ENCODE measurements around the gene XBP1. TPM values are rescaled to one million over a fixed set of nuclear protein-coding genes. Genes with fewer than 3 reads are reported as not detected.

Gene XBP1
- total and polyA plus RNA-seq, 10 of the 15 experiments (the other 5 are each of a cell fraction or from before 2014, with no cell fraction given): 44.5 to 313 (median 149) TPM

Small RNA genes lying within 50 kb of the gene (small RNA-seq; reads per million reads assigned to genes)
- not detected for gene Z93930.1

Other genes starting within 250 kb of the XBP1 start
- gene TTC28, start 120.7 kb downstream of the XBP1 start, total RNA-seq (2014; rRNA removed): 2.1 and 3.0 TPM in 2 replicates
- gene TTC28, start 120.7 kb downstream of the XBP1 start, total RNA-seq (2014; rRNA removed; fragmentation: Illumina TruSeq; extraction: Trizol): 1.3 and 1.6 TPM in 2 replicates
- gene TTC28, start 120.7 kb downstream of the XBP1 start, total RNA-seq (2021): 5.8 and 8.4 TPM in 2 replicates
- gene TTC28, start 120.7 kb downstream of the XBP1 start, polyA plus RNA-seq (2011; rRNA removed): 0.12 and 0.15 TPM in 2 replicates
- gene TTC28, start 120.7 kb downstream of the XBP1 start, polyA plus RNA-seq (2014; fragmentation: Illumina TruSeq; extraction: Trizol): 1.3 and 5.5 TPM in 2 replicates
- gene TTC28, start 120.7 kb downstream of the XBP1 start, polyA plus RNA-seq (2014; fragmentation: Nextera tagmentation; extraction: Ambion mirVana): under 1 TPM; 0.22 to 0.32 TPM
- gene TTC28, start 120.7 kb downstream of the XBP1 start, polyA plus RNA-seq (2014; rRNA removed): 0.87 and 1.1 TPM in 2 replicates
- gene TTC28, start 120.7 kb downstream of the XBP1 start, polyA plus RNA-seq (2016; fragmentation: Nextera tagmentation; extraction: Ambion mirVana): 1 to 10 TPM; 2.3 TPM
- 17.8 and 20.7 TPM in 2 replicates for gene CHEK2, start 58.7 kb downstream of the XBP1 start, total RNA-seq (2014; rRNA removed)
- 22.9 and 25.6 TPM in 2 replicates for gene CHEK2, start 58.7 kb downstream of the XBP1 start, total RNA-seq (2014; rRNA removed; fragmentation: Illumina TruSeq; extraction: Trizol)
- gene CHEK2, start 58.7 kb downstream of the XBP1 start, total RNA-seq (2021): 18.4 and 29.9 TPM in 2 replicates
- 59.7 and 61.5 TPM in 2 replicates for gene CHEK2, start 58.7 kb downstream of the XBP1 start, polyA plus RNA-seq (2011; rRNA removed)
- 27.7 and 36.9 TPM in 2 replicates for gene CHEK2, start 58.7 kb downstream of the XBP1 start, polyA plus RNA-seq (2014; fragmentation: Illumina TruSeq; extraction: Trizol)
- gene CHEK2, start 58.7 kb downstream of the XBP1 start, polyA plus RNA-seq (2014; fragmentation: Nextera tagmentation; extraction: Ambion mirVana): 10 to 100 TPM; 31.1 to 31.4 TPM
- 21.3 and 22.5 TPM in 2 replicates for gene CHEK2, start 58.7 kb downstream of the XBP1 start, polyA plus RNA-seq (2014; rRNA removed)
- 10 to 100 TPM; 15.7 to 18.5 TPM for gene CHEK2, start 58.7 kb downstream of the XBP1 start, polyA plus RNA-seq (2016; fragmentation: Nextera tagmentation; extraction: Ambion mirVana)
- 20.8 and 21.2 TPM in 2 replicates for gene HSCB, start 58.5 kb downstream of the XBP1 start, total RNA-seq (2014; rRNA removed)
- 20.9 and 22.2 TPM in 2 replicates for gene HSCB, start 58.5 kb downstream of the XBP1 start, total RNA-seq (2014; rRNA removed; fragmentation: Illumina TruSeq; extraction: Trizol)
- gene HSCB, start 58.5 kb downstream of the XBP1 start, total RNA-seq (2021): 15.3 and 16.0 TPM in 2 replicates
- 18.3 and 20.8 TPM in 2 replicates for gene HSCB, start 58.5 kb downstream of the XBP1 start, polyA plus RNA-seq (2011; rRNA removed)
- 15.9 and 18.7 TPM in 2 replicates for gene HSCB, start 58.5 kb downstream of the XBP1 start, polyA plus RNA-seq (2014; fragmentation: Illumina TruSeq; extraction: Trizol)
- gene HSCB, start 58.5 kb downstream of the XBP1 start, polyA plus RNA-seq (2014; fragmentation: Nextera tagmentation; extraction: Ambion mirVana): 10 to 100 TPM; 10.6 to 19.0 TPM
- 24.2 and 26.6 TPM in 2 replicates for gene HSCB, start 58.5 kb downstream of the XBP1 start, polyA plus RNA-seq (2014; rRNA removed)
- 10 to 100 TPM; 26.9 to 28.4 TPM for gene HSCB, start 58.5 kb downstream of the XBP1 start, polyA plus RNA-seq (2016; fragmentation: Nextera tagmentation; extraction: Ambion mirVana)
- 18.0 and 21.2 TPM in 2 replicates for gene CCDC117, start 27.9 kb downstream of the XBP1 start, total RNA-seq (2014; rRNA removed)
- gene CCDC117, start 27.9 kb downstream of the XBP1 start, total RNA-seq (2014; rRNA removed; fragmentation: Illumina TruSeq; extraction: Trizol): 21.7 TPM in 2 replicates
- 19.5 and 24.2 TPM in 2 replicates for gene CCDC117, start 27.9 kb downstream of the XBP1 start, total RNA-seq (2021)
- gene CCDC117, start 27.9 kb downstream of the XBP1 start, polyA plus RNA-seq (2011; rRNA removed): 24.6 and 49.9 TPM in 2 replicates
- gene CCDC117, start 27.9 kb downstream of the XBP1 start, polyA plus RNA-seq (2014; fragmentation: Illumina TruSeq; extraction: Trizol): 22.2 and 26.1 TPM in 2 replicates
- 1 to 10 TPM; 6.3 to 8.3 TPM for gene CCDC117, start 27.9 kb downstream of the XBP1 start, polyA plus RNA-seq (2014; fragmentation: Nextera tagmentation; extraction: Ambion mirVana)
- gene CCDC117, start 27.9 kb downstream of the XBP1 start, polyA plus RNA-seq (2014; rRNA removed): 11.7 and 12.8 TPM in 2 replicates
- gene CCDC117, start 27.9 kb downstream of the XBP1 start, polyA plus RNA-seq (2016; fragmentation: Nextera tagmentation; extraction: Ambion mirVana): 10 to 100 TPM; 31.7 to 32.2 TPM
- 0.98 and 1.1 TPM in 2 replicates for gene ZNRF3, start 83.0 kb upstream of the XBP1 start, total RNA-seq (2014; rRNA removed)
- gene ZNRF3, start 83.0 kb upstream of the XBP1 start, total RNA-seq (2014; rRNA removed; fragmentation: Illumina TruSeq; extraction: Trizol): 0.46 and 0.49 TPM in 2 replicates
- 1.5 and 1.9 TPM in 2 replicates for gene ZNRF3, start 83.0 kb upstream of the XBP1 start, total RNA-seq (2021)
- 2.4 TPM in 2 replicates for gene ZNRF3, start 83.0 kb upstream of the XBP1 start, polyA plus RNA-seq (2011; rRNA removed)
- gene ZNRF3, start 83.0 kb upstream of the XBP1 start, polyA plus RNA-seq (2014; fragmentation: Illumina TruSeq; extraction: Trizol): 0.43 and 0.52 TPM in 2 replicates
- under 1 TPM; 0.10 to 0.13 TPM for gene ZNRF3, start 83.0 kb upstream of the XBP1 start, polyA plus RNA-seq (2014; fragmentation: Nextera tagmentation; extraction: Ambion mirVana)
- gene ZNRF3, start 83.0 kb upstream of the XBP1 start, polyA plus RNA-seq (2014; rRNA removed): 1.1 and 1.2 TPM in 2 replicates
- under 1 TPM; 0.05 to 0.20 TPM for gene ZNRF3, start 83.0 kb upstream of the XBP1 start, polyA plus RNA-seq (2016; fragmentation: Nextera tagmentation; extraction: Ambion mirVana)

Data from GM12878 (cell line).